HPDE6-E6E7 (cell line): Measurements from ENCODE around the gene ANAPC2.

Experiments
- DNase-seq: peaks from one replicate; pipeline ENCODE4 v3.0.0; 2011; ENCODE audit warnings: missing footprints; ENCODE audit errors: extremely low spot score

The ANAPC2 gene

DNA sequence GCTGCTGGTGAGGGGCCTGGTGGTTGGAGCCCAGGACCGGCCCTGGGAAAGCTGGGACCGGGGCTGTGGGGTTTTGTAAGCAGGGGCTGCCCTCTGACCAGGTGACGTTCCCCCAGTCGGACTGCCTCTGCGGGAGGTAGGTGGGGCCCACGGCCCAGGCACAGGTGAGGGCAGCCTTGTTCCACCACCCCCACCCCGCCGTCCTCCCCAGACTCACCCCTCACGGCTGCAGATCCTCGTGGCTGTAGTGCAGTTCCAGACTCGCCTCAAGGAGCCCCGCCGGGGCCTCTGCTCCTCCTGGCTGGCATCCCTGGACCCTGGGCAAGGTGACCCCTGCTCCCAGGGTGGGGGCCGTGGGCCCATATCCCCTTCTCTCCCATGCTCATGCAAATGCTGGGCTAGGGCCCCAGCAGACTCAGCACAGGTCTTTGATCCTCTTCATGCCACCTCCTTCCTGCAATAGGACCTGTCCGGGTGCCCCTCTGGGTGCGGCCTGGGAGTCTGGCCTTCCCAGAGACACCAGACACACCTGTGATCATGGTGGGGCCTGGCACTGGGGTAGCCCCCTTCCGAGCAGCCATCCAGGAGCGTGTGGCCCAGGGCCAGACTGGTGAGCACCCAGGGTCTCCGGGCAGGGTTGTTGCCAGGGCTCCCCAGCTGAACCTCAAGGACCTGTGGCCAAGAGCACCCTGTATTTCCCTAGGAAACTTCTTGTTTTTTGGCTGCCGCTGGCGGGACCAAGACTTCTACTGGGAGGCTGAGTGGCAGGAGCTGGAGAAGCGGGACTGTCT, 27.0 kb upstream of the ANAPC2 start:
- no peak for DNase-seq

DNA sequence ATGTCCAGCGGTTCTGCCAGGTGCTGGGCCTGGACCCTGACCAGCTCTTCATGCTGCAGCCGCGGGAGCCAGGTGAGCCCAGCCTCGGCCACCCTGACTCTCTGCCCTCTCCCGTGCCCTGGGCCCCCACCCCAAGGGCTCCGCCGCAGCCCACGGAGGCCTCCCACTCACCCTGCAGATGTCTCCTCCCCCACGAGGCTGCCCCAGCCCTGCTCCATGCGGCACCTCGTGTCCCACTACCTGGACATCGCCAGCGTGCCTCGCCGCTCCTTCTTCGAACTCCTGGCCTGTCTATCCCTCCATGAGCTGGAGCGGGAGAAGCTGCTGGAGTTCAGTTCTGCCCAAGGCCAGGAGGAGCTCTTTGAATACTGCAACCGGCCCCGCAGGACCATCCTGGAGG, 26.3 kb upstream of the ANAPC2 start:
- DNase-seq = no peak

DNA sequence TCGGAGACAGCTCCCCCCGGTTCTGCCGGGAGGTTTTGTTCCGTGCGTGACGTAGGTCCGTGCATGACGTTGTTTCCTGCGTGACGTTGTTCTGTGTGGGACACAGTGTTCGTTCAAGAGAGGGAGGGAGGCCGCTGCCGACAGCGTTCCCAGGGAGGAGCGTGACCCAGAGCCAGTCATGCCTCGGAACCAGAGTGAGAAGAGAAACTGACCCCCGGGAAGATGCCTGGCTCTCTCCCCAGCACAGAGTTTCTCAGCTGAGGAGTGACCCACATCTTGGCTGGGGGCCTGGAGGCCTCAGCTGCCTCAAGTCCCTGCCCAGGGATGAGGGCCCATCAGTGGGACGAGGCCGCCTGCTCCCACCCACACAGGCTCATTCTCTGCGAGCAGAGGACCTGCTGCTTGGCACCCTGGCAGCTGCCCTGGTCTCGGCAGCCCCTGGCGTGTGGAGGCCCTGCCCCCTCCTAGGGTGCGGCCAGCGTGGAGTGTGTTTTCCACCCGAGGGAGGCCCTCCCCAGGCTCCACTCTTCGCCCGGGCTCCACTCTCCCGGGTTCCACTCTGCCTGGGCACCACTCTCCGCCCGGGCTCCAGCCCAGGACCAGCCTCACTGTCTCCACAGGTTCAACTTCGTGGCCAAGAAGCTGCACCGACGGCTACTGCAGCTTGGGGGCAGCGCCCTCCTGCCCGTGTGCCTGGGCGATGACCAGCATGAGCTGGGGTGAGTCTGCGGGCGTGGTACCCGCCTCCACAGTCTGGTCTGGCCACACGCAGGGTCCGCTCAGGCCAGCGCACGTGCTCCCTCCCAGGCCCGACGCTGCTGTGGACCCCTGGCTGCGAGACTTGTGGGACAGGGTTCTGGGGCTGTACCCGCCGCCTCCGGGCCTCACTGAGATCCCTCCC, 25.1 kb upstream of the ANAPC2 start:
- DNase-seq = no peak

DNA sequence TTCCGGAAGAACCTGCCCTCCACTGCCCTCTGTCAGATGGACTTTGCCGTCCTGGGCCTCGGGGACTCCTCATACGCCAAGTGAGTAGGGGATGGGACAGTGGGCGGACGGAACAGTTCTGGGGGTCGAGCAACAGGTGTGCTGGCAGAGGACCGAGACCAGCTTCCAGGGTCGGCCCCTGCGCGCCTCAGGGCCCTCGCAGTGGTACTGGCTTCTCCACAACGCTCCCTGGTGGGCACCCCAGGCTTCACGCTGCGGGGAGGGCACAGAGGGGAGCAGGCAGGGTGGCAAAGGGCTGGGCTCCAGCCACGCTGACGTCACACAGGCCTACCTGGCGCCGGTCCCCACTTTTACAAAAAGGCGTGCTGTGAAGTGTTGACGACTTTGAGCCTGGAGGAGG, 24.2 kb upstream of the ANAPC2 start:
- no peak for DNase-seq

DNA sequence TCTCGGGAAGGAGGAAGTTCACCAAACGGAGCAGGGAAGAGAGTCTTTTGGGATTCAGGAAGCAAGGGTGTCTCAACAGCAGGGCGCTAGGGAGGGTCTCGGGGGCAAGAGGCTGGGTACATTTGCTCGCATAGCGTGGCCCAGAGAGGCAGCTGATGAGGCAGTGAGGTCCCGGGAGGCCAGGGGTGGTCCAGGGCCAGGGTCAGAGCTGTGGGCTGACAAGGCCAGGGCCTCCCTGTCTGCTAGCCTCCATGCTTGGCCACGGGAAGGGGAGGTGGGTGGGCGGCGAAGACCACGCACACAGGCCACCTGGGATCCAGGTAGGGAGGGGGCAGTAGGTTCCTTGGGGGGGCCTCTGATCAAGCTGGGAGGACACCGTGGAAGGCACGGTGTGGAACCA, 23.2 kb upstream of the ANAPC2 start:
- DNase-seq = no peak

DNA sequence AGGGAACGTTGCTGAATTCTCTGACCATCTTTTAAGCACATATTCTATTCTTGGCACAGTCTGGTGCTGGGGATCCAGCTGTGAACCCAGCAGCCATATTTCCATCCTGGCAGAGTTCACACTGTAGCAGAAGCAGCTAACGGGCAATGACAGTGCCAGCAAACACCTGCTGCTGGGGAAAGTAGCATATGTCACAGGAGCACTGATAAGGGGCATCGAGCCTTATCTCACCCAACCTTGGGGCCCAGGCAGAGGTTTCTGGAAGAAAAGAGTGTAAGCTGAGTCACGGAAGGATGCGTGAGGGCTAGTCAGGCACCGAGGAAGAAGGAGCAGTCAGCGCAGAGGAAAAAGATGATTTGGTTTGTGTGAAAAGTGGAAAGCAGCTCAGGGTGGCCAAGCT, 18.2 kb upstream of the ANAPC2 start:
- no peak for DNase-seq

DNA sequence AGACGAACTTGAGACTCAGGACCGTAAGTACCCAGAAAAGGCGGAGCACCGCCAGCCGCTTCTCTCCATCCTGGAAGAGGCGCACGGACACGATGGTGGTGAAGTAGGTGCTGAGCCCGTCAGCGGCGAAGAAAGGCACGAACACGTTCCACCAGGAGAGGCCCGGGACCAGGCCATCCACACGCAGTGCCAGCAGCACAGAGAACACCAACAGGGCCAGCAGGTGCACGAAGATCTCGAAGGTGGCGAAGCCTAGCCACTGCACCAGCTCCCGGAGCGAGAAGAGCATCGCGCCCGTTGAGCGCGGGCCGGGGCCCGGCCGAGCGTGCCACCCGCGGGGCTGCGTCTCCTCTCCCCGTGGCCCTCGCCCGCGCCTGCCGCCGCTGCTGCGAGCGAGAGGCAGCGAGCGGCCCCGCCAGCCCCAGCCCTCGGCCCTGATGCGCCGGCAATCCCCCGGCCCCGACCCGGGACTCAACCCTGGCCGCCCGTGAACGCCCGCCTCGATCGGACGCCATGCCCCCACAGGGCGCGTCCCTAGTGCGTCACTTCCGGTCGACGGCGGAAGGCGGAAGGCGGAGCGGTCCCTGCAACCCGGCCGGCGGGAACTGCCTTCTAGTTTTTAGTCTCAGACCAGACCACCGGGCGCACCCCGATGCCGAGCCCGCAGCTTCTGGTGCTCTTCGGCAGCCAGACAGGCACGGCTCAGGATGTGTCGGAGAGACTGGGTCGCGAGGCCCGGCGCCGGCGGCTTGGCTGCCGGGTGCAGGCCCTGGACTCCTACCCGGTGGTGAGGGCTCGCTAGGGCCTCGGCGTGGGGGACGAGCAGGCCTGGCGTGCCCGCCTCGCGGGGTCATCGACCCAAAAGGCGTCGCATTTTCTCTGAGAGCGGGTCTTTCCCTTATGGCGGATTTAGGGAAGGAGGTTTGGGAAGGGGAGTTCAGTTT, 17.0 kb upstream of the ANAPC2 start, which contains the start of the genes NDOR1 and TMEM203:
Gene NDOR1, plus strand, starts transcription at position 575 of the 944 bp plus-strand sequence. Its CDS starts 78 bp downstream, at position 653.
Gene TMEM203, minus strand, starts transcription at position 523 of the 944 bp plus-strand sequence. Its CDS starts 234 bp downstream, at position 289.
- peak; percentile 90 for DNase-seq

DNA sequence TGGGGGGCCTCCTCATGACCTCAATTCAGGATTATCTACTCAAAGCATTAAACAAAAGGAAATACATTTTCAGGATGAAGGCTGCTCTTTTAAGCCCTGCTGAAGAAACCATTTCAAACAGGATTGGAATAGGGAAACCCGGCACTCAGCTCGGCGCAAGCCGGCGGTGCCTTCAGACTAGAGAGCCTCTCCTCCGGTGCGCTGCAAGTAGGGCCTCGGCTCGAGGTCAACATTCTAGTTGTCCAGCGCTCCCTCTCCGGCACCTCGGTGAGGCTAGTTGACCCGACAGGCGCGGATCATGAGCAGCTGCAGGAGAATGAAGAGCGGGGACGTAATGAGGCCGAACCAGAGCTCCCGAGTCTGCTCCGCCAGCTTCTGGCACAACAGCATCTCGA, 16.4 kb upstream of the ANAPC2 start:
- no peak for DNase-seq

DNA sequence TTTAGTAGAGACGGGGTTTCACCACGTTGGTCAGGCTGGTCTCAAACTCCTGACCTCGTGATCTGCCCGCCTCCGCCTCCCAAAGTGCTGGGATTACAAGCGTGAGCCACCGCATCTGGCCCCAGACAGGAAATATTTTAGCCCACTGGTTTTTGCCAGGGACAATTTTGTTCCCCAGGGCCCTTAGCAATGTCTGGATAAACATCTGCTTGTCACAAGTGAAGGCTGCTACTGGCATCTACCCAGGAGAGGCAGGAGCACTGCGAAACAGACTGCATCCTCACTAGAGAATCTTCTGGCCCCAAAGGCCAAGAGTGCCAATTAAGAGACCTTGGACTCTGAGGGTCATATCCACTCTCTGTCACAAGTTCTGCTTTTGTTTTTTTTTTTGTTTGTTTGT, 14.6 kb upstream of the ANAPC2 start:
- no peak for DNase-seq

DNA sequence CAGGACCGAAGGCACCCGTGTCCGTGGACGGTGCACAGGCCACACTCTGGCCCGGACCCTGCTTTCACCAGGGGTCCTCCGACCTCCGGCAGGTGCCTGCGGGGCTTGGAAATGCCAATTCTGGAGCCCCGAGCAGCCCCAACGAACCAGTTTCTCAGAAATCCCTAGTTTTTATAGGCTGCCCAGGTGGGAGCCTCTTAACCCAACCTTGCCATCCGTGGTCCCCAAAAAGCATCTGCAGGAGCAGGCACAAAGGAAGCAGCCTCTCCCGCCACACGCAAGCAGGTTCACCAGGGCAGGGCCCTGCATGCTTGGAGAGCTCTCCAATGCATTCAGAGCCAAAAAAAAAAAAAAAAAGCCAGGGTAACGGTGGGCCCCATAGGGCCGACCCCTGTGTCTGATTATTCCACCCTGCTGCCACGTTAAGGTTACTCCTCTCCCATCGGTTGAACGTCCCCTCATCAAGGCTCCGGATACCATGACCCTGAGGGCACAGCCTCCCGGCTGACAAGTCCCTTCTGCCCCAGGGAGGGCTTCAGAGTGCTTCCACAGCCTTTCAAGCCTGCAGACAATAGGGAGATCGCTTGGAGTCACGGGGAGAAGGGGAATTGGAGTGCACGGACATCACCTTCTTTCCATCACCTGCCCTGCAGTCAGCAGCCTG, 13.0 kb upstream of the ANAPC2 start:
- no peak for DNase-seq

DNA sequence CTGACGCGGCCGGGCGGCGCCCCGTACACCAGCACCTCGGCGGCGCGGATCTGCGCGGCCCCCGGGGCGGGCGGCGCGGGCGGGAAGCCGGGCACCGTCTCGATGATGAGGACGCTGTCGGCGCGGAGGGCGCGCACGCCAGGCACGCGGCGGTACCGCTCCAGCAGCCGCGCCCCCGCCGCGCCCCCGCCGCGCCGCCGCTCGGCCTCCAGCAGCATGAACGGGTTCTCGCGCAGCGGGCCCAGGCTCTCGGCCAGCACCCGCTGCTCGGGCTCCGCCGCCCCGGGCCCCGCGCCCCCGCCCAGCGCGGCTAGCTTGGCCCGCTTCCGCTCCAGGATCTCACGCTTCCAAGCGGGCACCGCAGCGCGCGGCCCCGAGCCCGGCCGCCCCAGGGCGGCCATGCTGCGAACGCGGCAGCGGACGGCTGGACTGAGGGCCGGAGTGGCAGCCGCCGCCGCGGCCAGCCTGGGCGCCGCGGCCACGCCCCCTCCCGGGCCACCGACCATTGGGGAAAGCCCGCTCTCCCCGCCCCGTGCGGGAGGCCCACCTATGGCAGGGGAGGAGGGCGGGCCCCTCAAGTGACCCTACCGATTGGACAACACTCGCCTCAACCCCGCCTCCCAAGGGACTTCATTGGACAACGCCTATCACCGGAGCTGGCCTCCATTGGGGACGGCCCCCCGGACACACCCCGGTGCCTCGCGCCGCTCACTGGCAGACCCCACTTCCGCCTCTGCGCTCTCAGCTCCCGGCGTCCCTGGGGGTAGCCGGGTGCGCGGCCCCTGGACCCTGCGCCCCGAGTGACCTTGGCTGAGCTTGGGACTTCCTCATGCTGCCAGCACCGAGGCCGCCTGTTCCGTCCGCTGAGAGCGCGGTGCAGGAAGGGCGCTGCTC, 12.2 kb upstream of the ANAPC2 start, which contains the start of gene TPRN:
Gene TPRN, minus strand, starts transcription at position 431 of the 894 bp plus-strand sequence. Its CDS starts 30 bp downstream, at position 401.
- peak; percentile 100 for DNase-seq

DNA sequence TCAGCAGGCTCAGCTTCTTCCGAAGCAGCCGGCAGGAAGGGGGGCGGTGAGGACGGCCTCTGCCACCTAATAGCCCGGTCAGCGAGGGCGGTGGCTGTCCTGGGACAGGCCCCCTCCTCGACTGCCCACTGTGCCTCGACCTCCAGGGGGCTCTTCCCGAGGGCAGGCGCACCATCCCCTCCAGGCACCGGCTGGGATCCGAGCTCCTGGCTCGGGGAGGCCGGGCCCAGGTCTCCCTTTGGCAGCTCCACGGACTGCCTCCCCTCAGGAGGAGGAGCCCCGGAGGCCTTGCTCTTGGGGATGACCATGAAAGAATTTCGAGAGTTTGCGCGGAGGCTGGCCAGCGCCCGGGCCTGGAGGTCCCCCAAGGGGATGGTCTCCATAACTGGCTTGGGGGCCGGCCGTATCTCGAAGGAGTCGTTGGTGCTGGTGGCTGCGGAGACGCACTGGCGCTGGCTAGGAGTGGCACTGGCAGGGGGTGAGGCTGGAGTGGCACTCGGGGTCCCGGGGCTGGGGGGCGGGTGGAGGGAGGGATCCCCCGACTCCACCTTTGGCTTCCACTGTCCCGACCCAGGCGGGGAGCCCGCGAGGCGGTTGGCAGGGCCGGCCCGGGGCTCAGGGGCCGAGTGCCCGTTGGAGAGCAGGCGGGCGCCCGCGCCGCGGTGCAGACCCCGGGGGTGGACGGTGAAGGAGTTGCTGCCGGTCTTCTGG, 11.2 kb upstream of the ANAPC2 start:
- DNase-seq = no peak

DNA sequence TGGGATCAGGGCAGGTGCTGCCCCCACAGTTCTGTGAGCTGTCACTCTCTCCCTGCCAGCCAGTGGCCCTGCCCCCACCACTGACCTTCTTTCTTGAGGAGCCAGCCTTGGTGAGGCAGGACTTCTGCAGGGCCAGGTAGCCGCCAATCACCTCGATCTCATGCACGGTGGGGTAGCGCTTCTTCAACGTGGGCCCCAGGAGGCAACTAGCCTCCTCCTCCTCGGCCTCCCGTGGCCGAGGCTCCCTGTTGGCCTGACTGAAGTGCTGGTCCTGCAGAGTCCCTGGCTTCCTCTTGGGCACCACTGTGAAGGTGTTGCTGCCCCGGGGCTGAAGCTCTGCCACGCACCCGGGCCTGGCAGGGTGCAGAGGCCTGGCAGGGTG, 10.5 kb upstream of the ANAPC2 start:
- DNase-seq = no peak

DNA sequence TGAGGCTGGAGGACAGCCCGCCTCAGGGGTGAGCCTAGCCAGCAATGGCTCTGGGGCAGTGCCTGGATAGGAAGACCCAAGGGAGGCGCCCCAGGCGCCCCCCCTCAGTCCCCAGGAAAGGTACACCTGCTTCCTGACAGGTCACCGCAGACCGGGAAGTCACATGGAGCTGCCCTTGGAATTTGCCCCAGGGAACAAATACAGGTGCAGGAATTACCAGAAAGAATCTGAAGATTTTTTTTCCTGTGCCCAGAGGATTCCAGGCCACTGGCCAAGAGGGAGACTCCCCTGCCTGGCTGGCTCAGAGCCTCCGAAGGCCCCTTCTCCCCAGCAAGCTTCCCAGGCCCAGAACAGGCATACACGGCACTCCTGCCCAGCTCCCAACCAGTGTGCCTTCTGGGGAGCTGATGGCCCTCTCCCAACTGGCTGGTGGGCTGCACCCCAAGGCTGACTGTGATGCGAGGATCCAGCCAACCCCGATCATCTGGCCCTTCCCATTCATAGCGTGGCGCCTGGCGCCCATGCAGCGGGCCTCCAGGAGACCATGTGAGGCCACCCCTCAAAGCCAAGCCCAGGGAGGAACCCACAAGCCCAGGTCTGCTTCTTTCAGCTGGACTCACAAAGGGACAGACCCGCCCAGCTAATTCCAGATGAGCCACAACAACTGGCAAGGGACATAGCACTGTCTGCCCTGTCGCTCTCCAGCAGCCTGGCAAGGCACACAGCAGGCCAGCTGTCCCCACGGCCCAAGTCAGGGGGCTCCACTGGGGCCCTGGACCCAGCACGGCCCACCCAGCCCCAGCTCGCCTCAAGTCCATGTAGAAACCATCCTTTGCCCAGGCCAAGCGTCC, 9.9 kb upstream of the ANAPC2 start:
- no peak for DNase-seq

DNA sequence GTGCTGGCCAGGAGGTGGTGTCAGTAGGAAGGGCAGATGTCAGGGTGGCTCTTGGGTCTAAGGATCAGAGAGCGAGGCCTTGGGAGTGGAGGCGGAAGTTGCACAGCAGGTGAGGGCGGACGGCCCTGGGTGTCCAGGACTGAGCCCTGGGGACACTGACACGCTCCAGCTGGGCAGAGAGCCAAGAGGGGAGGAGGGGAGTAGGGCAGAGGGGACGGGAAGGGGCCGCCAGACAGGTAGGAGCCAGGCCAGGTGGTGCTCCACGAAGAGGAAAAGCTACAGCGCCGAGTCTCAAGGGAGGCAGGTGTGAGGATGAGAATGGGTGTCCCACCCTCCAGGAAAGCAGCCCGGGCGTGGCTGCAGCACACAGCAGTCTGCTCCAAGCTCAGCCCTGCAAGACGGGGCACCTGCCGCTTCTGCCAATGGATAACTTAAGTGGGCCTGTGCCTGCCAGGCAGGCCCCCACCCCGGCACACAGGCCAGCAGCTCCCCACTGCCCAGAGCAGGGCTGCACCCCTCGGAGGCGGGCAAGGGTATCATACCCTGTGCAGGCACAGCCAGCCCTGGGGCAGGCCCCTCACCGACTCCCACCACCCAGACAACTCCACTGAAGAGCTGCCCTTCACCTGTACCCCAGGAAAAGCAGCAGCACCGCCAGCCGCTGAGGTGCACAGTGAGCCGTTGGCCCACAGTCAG, 7.3 kb upstream of the ANAPC2 start:
- no peak for DNase-seq

DNA sequence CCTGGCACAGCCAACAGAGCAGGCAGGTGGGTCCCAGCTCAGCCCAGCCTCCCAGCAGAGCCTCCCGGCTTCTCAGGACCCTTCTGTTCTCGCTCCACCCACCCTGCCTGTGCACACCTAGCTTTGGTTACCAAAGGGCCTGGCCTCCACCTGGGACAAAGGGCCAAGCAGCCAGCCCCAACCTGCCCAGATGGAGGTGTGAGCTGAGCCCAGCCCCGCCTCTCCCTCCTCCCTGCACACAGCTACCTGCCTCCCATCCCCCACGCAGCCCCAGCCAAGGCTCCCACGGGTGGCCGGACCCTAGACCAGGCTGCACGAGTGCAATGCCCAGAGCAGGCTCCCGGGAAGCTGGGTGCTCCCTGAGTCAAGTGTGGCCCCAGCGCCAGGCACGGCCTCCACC, 6.5 kb upstream of the ANAPC2 start:
- DNase-seq = no peak

DNA sequence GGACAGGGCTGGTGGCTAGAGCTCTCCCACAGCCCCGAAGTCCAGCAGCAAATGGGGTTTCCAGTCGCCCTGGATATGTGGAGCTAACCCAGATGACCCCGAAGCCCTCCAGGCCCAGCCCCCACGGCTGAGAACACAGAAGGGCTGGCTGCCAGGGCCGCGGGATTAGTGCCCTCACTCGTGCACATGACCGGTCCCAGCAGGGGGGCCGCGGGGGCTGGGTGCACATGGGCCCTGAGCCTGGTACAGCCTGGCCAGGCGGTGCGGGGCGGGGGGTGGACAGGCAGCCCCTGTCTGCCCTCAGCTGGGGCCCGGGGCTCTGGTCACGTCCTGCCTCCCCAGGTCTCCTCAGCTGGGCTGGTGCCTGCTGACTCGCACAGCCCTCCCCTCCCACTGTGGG, 6.0 kb upstream of the ANAPC2 start:
- no peak for DNase-seq

DNA sequence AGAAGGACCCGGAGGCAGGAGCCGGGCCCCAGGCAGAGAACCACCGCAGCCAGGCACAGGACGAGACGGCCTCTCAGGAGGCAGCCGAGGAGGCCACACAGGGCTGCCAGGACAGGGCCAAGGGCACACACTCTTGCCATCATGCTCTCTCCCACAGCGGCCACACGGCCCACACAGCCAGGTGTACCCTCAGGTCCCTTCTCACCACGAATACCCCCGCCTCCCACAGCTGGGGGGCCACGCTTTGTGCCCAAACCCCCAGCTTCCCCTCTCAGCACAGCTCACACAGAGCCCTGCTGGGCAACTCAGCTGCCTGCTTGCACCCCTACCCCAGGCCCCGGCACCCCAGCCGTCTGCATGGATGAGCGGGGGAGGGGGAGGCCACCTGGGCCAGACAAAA, 5.4 kb upstream of the ANAPC2 start:
- no peak for DNase-seq
